ENCODE data around the gene BBS9. TPM values are rescaled to one million over a fixed set of nuclear protein-coding genes. Genes with fewer than 3 reads are reported as not detected.
"Not testable (repeated sequence)": the region's sequence is repeated elsewhere in the genome, so short reads cannot be mapped to it uniquely, and the experiment has no call there.

BBS9 gene
- total RNA-seq, 4 donors from 2014 or later = 11.2 to 34.5 (median 20.4) TPM

DNA sequence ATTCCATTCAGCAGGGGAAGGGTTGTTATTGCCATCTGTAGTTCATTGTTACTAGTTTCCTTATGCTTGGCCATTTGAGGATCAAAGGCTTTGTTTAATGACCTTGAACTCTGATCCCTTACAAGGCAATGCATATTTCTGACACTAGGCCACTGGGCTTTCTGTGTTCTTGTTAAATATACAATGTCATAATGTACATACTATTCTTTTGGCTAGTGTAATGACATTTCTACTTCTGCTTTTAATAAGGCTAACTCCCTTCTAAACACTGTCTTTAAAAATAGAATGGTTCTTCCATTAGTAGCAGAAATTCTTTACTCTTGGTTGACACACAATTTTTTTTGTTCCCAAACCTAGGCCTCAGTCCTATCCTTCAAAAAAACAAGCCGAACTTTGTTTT lies 86.6 kb downstream of the BBS9 start:
- WGBS, 2 donors (ENCODE audit: low coverage in 1 of 2) = 20 to 22% methylated on average over 1 of the region's 1 CpG

DNA sequence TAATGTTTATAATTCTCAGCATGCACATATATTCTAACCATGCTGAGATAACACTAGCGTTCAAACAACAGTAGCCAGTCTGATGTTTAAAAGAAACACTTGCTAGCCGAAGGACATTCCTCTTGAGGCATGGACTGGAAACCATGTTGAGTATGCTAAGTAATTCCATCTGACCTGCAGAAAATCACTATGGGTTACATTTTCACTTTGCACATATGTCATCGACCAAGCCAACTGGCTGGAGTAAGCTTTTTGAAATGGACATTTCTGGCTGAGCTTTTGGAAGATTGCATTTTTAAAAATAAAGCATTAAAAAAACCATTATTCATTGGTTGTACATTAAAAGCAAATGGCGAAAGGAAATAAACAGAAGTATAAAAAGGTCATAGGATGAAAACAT lies 88.2 kb downstream of the BBS9 start:
- TF ChIP-seq EP300 (IDR thresholded peaks at IDR 0.05) (no peak), POLR2A (IDR thresholded peaks at IDR 0.05) (no peak), POLR2AphosphoS5 (IDR thresholded peaks at IDR 0.05) (peak; percentile 40)
- TF ChIP-seq, protein P1, sequence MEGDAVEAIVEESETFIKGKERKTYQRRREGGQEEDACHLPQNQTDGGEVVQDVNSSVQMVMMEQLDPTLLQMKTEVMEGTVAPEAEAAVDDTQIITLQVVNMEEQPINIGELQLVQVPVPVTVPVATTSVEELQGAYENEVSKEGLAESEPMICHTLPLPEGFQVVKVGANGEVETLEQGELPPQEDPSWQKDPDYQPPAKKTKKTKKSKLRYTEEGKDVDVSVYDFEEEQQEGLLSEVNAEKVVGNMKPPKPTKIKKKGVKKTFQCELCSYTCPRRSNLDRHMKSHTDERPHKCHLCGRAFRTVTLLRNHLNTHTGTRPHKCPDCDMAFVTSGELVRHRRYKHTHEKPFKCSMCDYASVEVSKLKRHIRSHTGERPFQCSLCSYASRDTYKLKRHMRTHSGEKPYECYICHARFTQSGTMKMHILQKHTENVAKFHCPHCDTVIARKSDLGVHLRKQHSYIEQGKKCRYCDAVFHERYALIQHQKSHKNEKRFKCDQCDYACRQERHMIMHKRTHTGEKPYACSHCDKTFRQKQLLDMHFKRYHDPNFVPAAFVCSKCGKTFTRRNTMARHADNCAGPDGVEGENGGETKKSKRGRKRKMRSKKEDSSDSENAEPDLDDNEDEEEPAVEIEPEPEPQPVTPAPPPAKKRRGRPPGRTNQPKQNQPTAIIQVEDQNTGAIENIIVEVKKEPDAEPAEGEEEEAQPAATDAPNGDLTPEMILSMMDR (IDR thresholded peaks at IDR 0.05) = no peak
- Histone ChIP-seq H3K4me3 (no peak overlapping the region), H3K4me1 (peaks cover 0 to 27% (median 0%) of the 10 kb centered on the region in 3 donors), H3K27ac (peak overlapping the region in 1 of 4 donors; percentile 72), H3K27me3 (no peaks in the 10 kb centered on the region), H3K9me3 (peaks cover 0 to 3% (median 0%) of the 10 kb centered on the region in 3 donors), H3K36me3 (peaks cover 0 to 7% of the 10 kb centered on the region in 2 donors)
- no peak for ATAC-seq
- 37 to 39% methylated on average over 4 of the region's 4 CpGs for WGBS, 2 donors (ENCODE audit: low coverage in 1 of 2)

More for the DNA sequence above, 86.6 kb downstream of the BBS9 start:
- TF ChIP-seq POLR2A (IDR thresholded peaks at IDR 0.05) (no peak), EP300 (IDR thresholded peaks at IDR 0.05) (no peak), POLR2AphosphoS5 (IDR thresholded peaks at IDR 0.05) (peak; percentile 14)
- TF ChIP-seq, protein P1 (IDR thresholded peaks at IDR 0.05) = no peak
- H3K4me1 ChIP-seq = peaks cover 0 to 27% (median 0%) of the 10 kb centered on the region in 3 donors
- H3K4me3 ChIP-seq = no peak overlapping the region
- no peaks in the 10 kb centered on the region for H3K27me3 ChIP-seq
- peaks cover 0 to 18% (median 0%) of the 10 kb centered on the region in 3 donors for H3K9me3 ChIP-seq
- ATAC-seq = peak; percentile 48
- peaks cover 0 to 14% of the 10 kb centered on the region in 2 donors for H3K36me3 ChIP-seq
- peak overlapping the region; percentile 20 to 72 (median 44) for H3K27ac ChIP-seq

DNA sequence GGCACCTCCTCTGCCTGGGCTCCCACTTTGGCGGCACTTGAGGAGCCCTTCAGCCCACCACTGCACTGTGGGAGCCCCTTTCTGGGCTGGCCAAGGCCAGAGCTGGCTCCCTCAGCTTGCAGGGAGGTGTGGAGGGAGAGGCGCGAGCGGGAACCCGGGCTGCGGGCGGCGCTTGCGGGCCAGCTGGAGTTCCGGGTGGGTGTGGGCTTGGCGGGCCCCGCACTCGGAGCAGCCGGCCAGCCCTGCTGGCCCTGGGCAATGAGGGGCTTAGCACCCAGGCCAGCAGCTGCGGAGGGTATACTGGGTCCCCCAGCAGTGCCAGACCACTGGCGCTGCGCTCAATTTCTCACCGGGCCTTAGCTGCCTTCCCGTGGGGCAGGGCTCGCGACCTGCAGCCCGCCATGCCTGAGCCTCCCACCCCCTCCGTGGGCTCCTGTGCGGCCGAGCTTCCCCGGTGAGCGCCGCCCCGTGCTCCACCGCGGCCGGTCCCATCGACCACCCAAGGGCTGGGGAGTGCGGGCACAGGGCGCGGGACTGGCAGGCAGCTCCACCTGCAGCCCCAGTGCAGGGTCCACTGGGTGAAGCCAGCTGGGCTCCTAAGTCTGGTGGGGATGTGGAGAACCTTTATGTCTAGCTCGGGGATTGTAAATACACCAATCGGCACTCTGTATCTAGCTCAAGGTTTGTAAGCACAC lies 89.6 kb downstream of the BBS9 start:
- not testable (repeated sequence) for H3K36me3 ChIP-seq, H3K9me3 ChIP-seq, ATAC-seq, H3K4me3 ChIP-seq, H3K27me3 ChIP-seq
- Histone ChIP-seq H3K4me1 (peaks cover 0 to 27% (median 0%) of the 10 kb centered on the region in 3 donors), H3K27ac (peak overlapping the region in 1 of 4 donors; percentile 72)
- WGBS, 2 donors (ENCODE audit: low coverage in 1 of 2) = 100% methylated on average over 2 of the region's 38 CpGs; no CpG with 5 or more reads in 1 of the 2 donors

DNA sequence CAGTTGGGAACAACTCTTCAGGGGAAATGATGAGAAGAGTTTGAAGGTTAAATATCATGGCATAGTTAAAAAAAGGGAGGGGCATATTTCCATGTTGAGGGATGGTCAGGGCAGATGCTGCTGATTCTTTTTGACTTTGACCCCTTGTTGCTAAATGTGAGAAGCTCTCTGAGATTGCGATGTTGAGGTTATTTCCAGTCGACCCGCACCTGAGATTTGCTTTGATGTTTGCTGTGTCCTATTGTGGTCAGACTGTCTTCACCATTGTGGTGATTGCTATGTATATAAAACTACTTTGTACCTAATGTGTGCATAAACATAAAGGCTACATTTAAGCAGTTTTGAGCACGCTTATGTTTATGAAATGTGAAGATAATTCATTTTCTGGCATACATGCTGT lies 90.9 kb downstream of the BBS9 start:
- Histone ChIP-seq H3K9me3 (no peaks in the 10 kb centered on the region), H3K27me3 (no peaks in the 10 kb centered on the region), H3K27ac (no peak overlapping the region), H3K4me1 (peaks cover 0 to 27% (median 0%) of the 10 kb centered on the region in 3 donors), H3K4me3 (no peak overlapping the region), H3K36me3 (no peaks in the 10 kb centered on the region)
- ATAC-seq = no peak
- no peak for TF ChIP-seq EP300 (IDR thresholded peaks at IDR 0.05)
- no peak for TF ChIP-seq POLR2A (IDR thresholded peaks at IDR 0.05)
- TF ChIP-seq, protein P1 (IDR thresholded peaks at IDR 0.05) = no peak
- TF ChIP-seq POLR2AphosphoS5 (IDR thresholded peaks at IDR 0.05) = no peak
- 89 to 96% methylated on average over 4 of the region's 4 CpGs for WGBS, 2 donors (ENCODE audit: low coverage in 1 of 2)

DNA sequence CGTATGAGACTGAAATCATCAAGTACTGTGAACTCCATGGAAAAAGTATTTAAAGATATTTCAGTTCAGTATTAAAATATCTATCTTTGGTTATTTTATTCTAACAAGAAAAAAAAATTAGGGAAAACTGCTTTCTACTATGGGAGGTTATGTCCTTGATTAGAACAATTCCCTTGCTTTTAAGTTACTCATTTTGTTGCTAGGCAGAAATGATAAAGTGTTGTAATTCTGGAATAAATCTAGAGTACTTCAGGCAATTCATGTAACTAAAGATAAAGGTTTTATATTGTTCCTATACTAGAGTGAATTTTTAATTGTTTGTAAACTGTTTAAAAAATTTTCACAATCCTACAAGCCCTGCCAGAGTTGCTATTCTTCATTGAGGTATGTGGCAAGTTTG lies 92.0 kb downstream of the BBS9 start:
- TF ChIP-seq POLR2A (IDR thresholded peaks at IDR 0.05) (no peak), EP300 (IDR thresholded peaks at IDR 0.05) (no peak), POLR2AphosphoS5 (IDR thresholded peaks at IDR 0.05) (no peak)
- TF ChIP-seq, protein P1 (IDR thresholded peaks at IDR 0.05) = no peak
- H3K27me3 ChIP-seq = no peaks in the 10 kb centered on the region
- no peaks in the 10 kb centered on the region for H3K9me3 ChIP-seq
- no peak overlapping the region for H3K27ac ChIP-seq
- no peak overlapping the region for H3K4me3 ChIP-seq
- H3K36me3 ChIP-seq = no peaks in the 10 kb centered on the region
- ATAC-seq = no peak
- 95 to 100% methylated on average over 1 of the region's 1 CpG for WGBS, 2 donors (ENCODE audit: low coverage in 1 of 2)
- peaks cover 0 to 16% (median 0%) of the 10 kb centered on the region in 3 donors for H3K4me1 ChIP-seq

All from gastroesophageal sphincter (tissue), 4 donors.